K562 (cell line): ENCODE measurements around the gene TIMM17B. TPM values are rescaled to one million over a fixed set of nuclear protein-coding genes. Genes with fewer than 3 reads are reported as not detected.

Experiments
- CTCFL ChIP-seq: IDR thresholded peaks from 2 replicates; pipeline ENCODE4 v1.6.1; 2011; ENCODE audit warnings: borderline replicate concordance, low read depth, mild to moderate bottlenecking, moderate library complexity, low read length; ENCODE audit not compliant: insufficient read depth, poor library complexity, severe bottlenecking
- PBX2 ChIP-seq, 2 experiments: IDR thresholded peaks in 1 of 2; conservative IDR thresholded peaks in 1 of 2; 2 replicates each; pipeline ENCODE4 v1.6.1; 2016; ENCODE audit warnings: low read depth in 2 of 2, mild to moderate bottlenecking in 1 of 2, missing compliant biosample characterization in 1 of 2, missing genetic modification characterization in 1 of 2, moderate library complexity in 1 of 2
- USF1 ChIP-seq: sonication (generic); formaldehyde crosslinking; IDR thresholded peaks from 2 replicates; pipeline ENCODE4 v1.9.0; 2022; ENCODE audit warnings: mild to moderate bottlenecking, missing genetic modification reagents
- ZBTB17 ChIP-seq: fragments of 450-650 bp; formaldehyde crosslinking; IDR thresholded peaks from 2 replicates; pipeline ENCODE4 v1.4.0; 2020; ENCODE audit warnings: mild to moderate bottlenecking
- ZC3H11A ChIP-seq: IDR thresholded peaks from 2 replicates; pipeline ENCODE4 v1.6.1; 2012; ENCODE audit warnings: low read depth, low read length, improper control_type of control experiment
- ZNF140 ChIP-seq: fragments of 250-450 bp; sonication (Bioruptor Pico); IDR thresholded peaks from 2 replicates; pipeline ENCODE4 v1.8.0; 2021; ENCODE audit warnings: moderate library complexity, mild to moderate bottlenecking, inconsistent platforms
- ZNF282 ChIP-seq: sonication (generic); formaldehyde crosslinking; IDR thresholded peaks from 2 replicates; pipeline ENCODE4 v1.8.1; 2023; ENCODE audit warnings: missing genetic modification reagents
- ZNF512 ChIP-seq: IDR thresholded peaks from 2 replicates; pipeline ENCODE4 v1.6.1; 2016; ENCODE audit warnings: missing genetic modification characterization, missing compliant biosample characterization
- ZNF586 ChIP-seq: fragments of 450-650 bp; formaldehyde crosslinking; conservative IDR thresholded peaks from 2 replicates; pipeline ENCODE4 v1.4.0; 2020; ENCODE audit warnings: mild to moderate bottlenecking, moderate library complexity
- ZNF830 ChIP-seq: fragments of 250-450 bp; sonication (Bioruptor Pico); IDR thresholded peaks from 2 replicates; pipeline ENCODE4 v1.5.0; 2021; ENCODE audit warnings: mild to moderate bottlenecking
- polyA plus RNA-seq, 8 experiments: library from polyadenylated mRNA; depleted of rRNA in 4 of 8; stranded (reverse) in 5 of 8; unstranded in 3 of 8; fragments of >200 nt; fragmentation: Nextera tagmentation in 2 of 8; fragmentation: Illumina TruSeq in 1 of 8; extraction: Ambion mirVana in 2 of 8; extraction: Trizol in 1 of 8; gene quantifications; 2 replicates each; pipeline versions ENCODE4 v1.2.1 to v1.2.3, GENCODE V29; 2011 to 2014; ENCODE audit warnings: inconsistent platforms in 1 of 8, missing spikeins in 1 of 8
- total RNA-seq, 7 experiments: library from RNA; depleted of rRNA in 6 of 7; stranded (reverse); fragments of >200 nt in 6 of 7; fragmentation: Illumina TruSeq in 2 of 7; extraction: Trizol in 2 of 7; gene quantifications; 2 replicates each; pipeline versions ENCODE4 v1.2.1 to v1.2.3, GENCODE V29; 2011 to 2021; ENCODE audit warnings: low replicate concordance in 1 of 7
- TF ChIP-seq, protein P1 (sequence below): fragments of 450-650 bp; formaldehyde crosslinking; IDR thresholded peaks from 2 replicates; pipeline ENCODE4 v1.4.0; 2020; ENCODE audit warnings: mild to moderate bottlenecking, moderate library complexity
- TF ChIP-seq, protein P2 (sequence below): sonication (generic); formaldehyde crosslinking; IDR thresholded peaks from 2 replicates; pipeline ENCODE4 v1.8.0; 2022; ENCODE audit warnings: missing genetic modification reagents, mild to moderate bottlenecking, moderate library complexity, borderline replicate concordance
- TF ChIP-seq, protein P3 (sequence below), 2 experiments: IDR thresholded peaks; 2 replicates each; pipeline ENCODE4 v1.6.1; 2011; ENCODE audit warnings: borderline replicate concordance in 1 of 2, control low read depth in 1 of 2, low read depth in 1 of 2, low read length in 1 of 2, mild to moderate bottlenecking in 1 of 2, mixed read lengths in 1 of 2, moderate library complexity in 1 of 2; ENCODE audit not compliant: insufficient read depth in 1 of 2, insufficient read length in 1 of 2, poor library complexity in 1 of 2, severe bottlenecking in 1 of 2; ENCODE audit errors: extremely low read depth in 1 of 2

TIMM17B gene
- total and polyA plus RNA-seq, 9 of the 15 experiments (the other 6 are each of a cell fraction or from before 2014, with no cell fraction given): 9.9 to 184 (median 115) TPM

GRCh38 chrX:48917139-48918001 lies 19.8 kb upstream of the TIMM17B start (continued):
- TF ChIP-seq PBX2 (CRISPR knock-in tag; IDR thresholded peaks at IDR 0.05; ENCODE audit: low read depth) (no peak), PBX2 (tag; conservative IDR thresholded peaks at IDR 0.05; ENCODE audit: low read depth) (no peak), ZNF586 (CRISPR knock-in tag) (no peak), ZNF282 (CRISPR knock-in tag) (no peak), USF1 (CRISPR knock-in tag) (no peak), ZNF512 (tag) (no peak), ZNF140 (CRISPR knock-in tag) (no peak), ZNF830 (CRISPR knock-in tag) (no peak), ZBTB17 (CRISPR knock-in tag) (no peak), CTCFL (peak; percentile 98), ZC3H11A (no peak)
- TF ChIP-seq, protein P1, sequence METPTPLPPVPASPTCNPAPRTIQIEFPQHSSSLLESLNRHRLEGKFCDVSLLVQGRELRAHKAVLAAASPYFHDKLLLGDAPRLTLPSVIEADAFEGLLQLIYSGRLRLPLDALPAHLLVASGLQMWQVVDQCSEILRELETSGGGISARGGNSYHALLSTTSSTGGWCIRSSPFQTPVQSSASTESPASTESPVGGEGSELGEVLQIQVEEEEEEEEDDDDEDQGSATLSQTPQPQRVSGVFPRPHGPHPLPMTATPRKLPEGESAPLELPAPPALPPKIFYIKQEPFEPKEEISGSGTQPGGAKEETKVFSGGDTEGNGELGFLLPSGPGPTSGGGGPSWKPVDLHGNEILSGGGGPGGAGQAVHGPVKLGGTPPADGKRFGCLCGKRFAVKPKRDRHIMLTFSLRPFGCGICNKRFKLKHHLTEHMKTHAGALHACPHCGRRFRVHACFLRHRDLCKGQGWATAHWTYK (CRISPR knock-in tag): no peak
- TF ChIP-seq, protein P2, sequence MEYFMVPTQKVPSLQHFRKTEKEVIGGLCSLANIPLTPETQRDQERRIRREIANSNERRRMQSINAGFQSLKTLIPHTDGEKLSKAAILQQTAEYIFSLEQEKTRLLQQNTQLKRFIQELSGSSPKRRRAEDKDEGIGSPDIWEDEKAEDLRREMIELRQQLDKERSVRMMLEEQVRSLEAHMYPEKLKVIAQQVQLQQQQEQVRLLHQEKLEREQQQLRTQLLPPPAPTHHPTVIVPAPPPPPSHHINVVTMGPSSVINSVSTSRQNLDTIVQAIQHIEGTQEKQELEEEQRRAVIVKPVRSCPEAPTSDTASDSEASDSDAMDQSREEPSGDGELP (CRISPR knock-in tag): peak; percentile 77; the same call in 1 of the 2 replicates
- TF ChIP-seq, protein P3, sequence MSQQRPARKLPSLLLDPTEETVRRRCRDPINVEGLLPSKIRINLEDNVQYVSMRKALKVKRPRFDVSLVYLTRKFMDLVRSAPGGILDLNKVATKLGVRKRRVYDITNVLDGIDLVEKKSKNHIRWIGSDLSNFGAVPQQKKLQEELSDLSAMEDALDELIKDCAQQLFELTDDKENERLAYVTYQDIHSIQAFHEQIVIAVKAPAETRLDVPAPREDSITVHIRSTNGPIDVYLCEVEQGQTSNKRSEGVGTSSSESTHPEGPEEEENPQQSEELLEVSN (IDR thresholded peaks at IDR 0.05; ENCODE audit: borderline replicate concordance in 1 of 2, extremely low read depth in 1 of 2, insufficient read depth in 1 of 2, insufficient read length in 1 of 2, low read depth in 1 of 2, low read length in 1 of 2, poor library complexity in 1 of 2, severe bottlenecking in 1 of 2): no peak
